Suprapubic skin (tissue), 4 donors: ENCODE results near the gene MED12L.

Source experiments
- CTCF ChIP-seq, 2 donors: fragments of 200-600 bp in 1 of 2; fragments of 450-650 bp in 1 of 2; sonication (generic) in 1 of 2; IDR thresholded peaks; one replicate each; pipeline ENCODE4 v1.5.1; 2016 to 2019; ENCODE audit warnings: antibody characterized with exemption in 2 of 2, mild to moderate bottlenecking in 1 of 2, moderate library complexity in 1 of 2
- EP300 ChIP-seq: sonication (generic); formaldehyde crosslinking; IDR thresholded peaks from one replicate; pipeline ENCODE4 v1.6.1; 2017; ENCODE audit warnings: antibody characterized with exemption
- POLR2A ChIP-seq, 2 donors: fragments of 450-650 bp; IDR thresholded peaks; one replicate each; pipeline ENCODE4 v1.6.1; 2017; ENCODE audit warnings: antibody characterized with exemption in 2 of 2, mild to moderate bottlenecking in 2 of 2, moderate library complexity in 2 of 2
- POLR2AphosphoS5 ChIP-seq, 3 donors: sonication (generic); formaldehyde crosslinking; IDR thresholded peaks; one replicate each; pipeline ENCODE4 v1.6.1; 2017; ENCODE audit warnings: antibody characterized with exemption in 3 of 3

GRCh38 chr3:151407928-151408327 is 322.5 kb downstream of the MED12L start:
- TF ChIP-seq POLR2A (IDR thresholded peaks at IDR 0.05) (no peak), POLR2AphosphoS5 (IDR thresholded peaks at IDR 0.05) (no peak), CTCF (IDR thresholded peaks at IDR 0.05) (no peak), EP300 (no peak)
